GM18519 (cell line): Measurements from ENCODE around the gene TCP10L.
"Not testable (repeated sequence)": the region's sequence is repeated elsewhere in the genome, so short reads cannot be mapped to it uniquely, and the experiment has no call there.

Experiments used
- ATAC-seq: cut with Tn5 transposase; IDR thresholded peaks from one replicate; pipeline ENCODE4 v1.9.1; 2021; ENCODE audit warnings: mild to moderate bottlenecking, moderate library complexity; ENCODE audit not compliant: unreplicated experiment, low FRiP score

TCP10L gene

DNA sequence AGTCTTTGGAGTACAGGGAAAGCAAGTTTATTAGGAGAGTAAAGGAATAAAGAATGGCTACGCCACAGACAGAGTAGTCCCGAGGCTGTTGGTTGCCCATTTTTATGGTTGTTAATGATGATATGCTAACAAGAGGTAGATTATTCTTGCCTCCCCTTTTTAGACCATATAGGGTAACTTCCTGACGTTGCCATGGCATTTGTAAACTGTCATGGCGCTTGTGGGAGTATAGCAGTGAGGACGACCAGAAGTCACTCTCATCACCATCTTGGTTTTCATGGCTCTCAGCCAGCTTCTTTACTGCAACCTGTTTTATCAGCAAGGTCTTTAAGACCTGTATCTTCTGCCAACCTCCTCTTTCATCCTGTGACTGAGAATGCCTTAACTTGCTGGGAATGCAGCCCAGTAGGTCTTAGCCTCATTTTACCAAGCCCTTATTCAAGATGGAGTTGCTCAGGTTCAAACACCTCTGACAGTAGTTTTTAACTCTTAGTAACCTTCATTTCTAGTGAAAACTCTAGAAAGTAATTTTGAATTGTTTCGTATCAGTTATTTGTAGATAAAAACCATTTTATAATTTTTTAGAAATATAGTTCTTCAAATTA is 26.2 kb downstream of the TCP10L start:
- ATAC-seq: no peak

DNA sequence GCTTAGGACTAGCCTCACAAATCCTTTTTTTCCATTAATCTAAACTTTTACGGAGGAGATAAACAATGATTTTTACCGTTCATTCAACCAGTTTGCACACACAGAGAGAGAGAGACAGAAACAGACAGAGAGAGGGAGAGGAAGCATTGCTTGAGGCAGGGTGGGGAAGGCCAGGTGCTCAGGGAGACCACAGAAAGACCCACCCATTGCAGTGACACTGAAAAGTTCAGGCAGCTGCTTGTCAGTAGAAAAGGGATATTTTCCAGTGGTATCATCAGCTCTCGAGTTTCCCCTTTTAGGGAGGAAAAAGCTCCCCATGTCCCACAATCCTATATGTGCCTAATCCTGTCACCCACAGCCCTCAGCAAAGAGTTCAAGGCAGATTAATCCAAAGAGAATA is 27.2 kb downstream of the TCP10L start:
- ATAC-seq: no peak

DNA sequence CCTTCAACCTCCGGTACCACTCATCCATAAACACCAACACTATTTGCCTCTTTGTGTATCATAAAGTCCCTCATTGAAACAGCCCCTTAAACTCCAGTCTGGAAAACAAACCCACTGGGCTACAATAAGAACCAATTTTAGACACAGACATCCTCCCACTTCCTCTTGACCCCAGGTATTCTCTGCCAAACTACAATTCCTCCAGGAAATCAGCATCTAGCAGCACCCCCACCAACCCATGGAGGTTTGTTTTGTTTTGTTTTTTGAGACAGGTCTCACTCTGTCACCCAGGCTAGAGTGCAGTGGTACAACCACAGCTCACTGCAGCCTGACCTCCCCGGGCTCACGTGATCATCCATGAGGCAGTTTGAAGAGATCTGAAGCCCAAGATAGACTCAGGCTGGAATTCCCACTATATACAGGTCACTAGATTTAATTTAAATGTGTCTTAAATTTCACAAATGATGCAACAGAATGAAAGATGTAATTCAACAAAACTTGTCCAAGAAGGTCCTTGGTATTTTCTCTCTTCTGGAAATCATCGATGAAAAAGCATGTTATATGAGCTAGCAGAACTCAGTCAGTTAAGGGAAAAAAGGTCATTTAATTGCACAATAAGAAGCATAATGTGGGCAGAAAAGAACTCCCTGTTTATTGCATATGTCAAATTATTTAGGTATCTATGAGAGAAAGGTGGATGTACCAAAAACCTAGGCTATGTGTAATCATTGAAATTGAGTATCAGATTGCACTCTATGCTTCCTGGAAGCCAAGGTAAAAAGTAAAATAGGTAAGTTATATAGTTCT is 30.3 kb downstream of the TCP10L start:
- no peak for ATAC-seq

DNA sequence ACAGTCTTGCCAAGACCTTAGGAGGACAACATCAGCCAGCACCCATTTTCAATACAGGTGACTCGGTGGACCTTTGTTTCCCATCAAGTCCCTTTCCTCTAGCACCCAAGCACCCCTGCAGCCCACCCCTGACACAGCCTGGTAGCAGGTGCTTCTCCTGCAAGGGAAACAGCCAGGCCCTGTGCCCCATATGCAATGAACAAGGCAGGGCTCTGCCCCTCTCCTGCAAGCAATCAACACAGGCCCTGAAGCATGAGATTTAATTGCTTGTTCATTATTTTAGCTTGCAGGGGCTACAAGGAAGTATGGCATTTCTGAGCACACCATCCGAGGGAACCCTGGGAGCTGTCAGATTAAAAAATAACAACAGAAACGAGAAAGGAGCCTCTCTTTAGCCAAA is 35.4 kb downstream of the TCP10L start:
- no peak for ATAC-seq

DNA sequence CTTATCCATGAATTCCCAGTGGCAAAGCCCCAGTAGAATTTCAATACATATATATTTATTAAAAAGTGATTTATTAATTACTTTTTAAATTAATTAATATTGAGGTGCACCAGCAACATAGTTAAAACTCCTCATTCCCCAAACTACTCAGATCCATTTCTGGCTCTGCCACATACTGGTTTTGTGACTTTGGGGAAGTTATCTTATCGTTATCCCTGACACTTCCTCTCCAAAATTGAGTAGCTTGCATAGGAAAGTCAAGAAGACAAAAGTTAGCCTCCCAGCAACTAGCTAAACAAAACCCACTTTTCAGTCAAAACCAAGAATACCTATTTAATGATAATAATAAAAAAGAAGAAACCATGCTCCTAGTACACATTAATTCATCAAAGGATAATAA is 35.9 kb downstream of the TCP10L start:
- ATAC-seq: no peak

DNA sequence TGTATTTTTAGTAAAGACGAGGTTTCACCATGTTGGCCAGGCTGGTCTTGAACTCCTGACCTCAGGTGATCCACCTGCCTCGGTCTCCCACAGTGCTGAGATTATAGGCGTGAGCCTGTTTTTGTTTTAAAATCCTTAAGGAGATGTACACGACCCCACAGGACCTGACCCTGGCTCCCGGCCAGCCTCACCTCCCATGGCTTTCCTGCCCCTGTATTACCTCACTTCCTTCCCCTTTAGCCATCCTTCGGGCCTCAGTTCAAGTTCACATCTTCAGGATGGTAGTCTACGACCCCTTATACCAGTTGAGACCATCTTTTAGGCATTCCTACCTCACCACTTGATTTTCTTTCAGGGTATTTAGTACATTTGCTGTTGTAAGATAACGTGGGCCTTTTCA is 36.3 kb downstream of the TCP10L start:
- no peak for ATAC-seq

DNA sequence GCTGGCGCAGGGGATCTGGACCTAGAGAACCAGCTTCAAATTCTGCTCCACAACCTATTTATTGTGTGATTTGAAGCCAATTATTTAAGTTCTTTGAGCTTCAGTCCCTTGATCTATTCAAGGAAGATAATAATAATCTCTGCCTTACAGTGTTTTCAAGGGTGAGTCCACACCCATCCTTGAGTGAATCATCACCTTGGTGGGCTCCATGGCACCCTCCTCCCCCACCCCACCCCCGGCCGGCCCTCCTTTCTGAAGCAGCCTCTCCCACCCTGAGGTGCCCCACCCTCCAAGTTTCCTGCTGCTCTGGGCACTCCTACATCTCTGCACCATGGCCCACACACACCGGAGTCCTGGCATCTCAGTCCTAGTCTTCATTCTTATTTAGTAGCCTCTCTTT is 38.3 kb downstream of the TCP10L start:
- no peak for ATAC-seq

DNA sequence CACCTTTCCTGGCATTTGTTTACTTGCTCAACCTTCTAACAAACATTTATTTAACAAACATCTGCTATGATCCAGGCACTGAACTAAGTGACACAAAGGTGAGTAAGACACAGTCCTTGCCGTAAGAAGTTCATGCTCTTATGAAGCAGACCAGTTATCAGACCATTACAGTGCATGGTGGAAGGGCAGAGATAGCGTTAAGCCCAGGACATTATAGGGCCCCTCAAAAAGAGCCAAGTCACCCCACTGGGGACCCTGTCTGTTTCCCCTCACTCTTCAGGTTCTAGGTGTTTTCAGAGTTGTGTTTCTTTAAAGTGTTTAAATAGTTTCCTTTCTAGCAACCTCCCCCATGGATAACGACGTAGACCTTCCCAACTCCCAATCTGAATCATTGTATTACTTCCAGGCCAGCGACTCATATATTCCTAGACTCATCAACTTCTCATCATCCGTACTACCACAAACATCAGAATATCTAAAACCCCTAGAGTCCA is 39.3 kb downstream of the TCP10L start:
- no peak for ATAC-seq

DNA sequence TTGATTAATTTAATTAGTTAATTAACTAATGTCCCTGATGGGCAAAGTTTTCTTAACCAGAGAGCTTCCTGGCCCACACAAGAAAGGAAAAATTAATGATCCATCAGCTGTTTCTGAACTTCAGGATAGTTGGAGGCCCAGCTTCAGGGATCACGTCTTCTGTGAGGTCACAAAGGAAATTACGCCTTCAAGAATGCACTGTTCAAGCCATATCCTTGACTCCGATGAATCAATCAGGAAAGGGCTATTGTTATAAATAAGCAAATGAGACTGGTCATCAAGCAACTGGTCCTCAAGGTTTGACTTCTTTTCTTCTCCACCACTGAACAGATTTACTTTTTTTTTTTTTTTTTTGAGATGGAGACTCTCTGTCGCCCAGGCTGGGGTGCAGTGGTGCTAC is 40.6 kb downstream of the TCP10L start:
- no peak for ATAC-seq

DNA sequence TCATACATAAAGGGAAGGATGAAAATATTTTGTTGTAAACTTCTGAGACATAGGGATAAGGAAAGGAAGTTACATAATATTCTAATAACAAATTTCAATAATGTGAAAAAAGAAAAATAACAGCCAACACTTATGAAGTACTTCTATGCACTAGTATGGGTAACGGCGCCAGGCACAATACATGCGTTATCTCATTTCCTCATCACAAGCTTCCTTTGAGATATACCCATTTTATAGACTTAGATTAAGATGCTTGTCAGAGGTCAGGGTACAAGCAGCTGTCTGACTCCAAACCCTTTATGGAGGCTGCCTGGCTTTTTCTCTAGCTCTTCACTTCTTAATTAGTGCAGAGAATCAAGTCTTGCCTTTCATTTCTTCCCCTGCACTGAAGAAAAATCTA is 41.3 kb downstream of the TCP10L start:
- no peak for ATAC-seq

DNA sequence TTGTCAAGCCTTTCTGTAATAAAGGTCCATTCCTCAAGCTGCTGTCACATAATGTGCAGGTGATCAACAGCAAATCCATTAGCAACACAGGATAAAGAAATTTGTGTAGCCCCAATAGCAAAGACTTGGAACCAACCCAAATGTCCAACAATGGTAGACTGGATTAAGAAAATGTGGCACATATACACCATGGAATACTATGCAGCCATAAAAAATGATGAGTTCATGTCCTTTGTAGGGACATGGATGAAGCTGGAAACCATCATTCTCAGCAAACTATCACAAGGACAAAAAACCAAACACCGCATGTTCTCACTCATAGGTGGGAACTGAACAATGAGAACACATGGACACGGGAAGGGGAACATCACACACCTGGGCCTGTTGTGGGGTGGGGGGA is 42.3 kb downstream of the TCP10L start:
- not testable (repeated sequence) for ATAC-seq

DNA sequence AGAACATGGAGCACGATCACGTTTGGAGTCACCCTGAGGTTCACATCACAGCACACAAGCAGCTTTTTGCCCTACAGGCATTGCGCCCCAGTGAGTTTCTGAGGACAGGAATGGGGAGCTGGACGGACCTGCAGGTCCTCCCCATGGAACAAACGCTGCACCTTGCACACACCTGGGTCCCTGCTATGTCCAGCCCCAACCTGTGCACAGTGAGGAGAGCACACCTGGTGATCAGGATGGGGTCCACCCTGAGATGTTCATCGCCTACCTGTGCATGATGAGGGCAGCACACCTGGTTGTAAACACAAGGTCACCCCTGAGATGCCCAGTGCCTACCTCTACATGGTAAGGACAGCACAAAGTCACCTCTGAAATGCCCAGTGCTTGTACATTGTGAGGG is 45.9 kb downstream of the TCP10L start:
- ATAC-seq: no peak

DNA sequence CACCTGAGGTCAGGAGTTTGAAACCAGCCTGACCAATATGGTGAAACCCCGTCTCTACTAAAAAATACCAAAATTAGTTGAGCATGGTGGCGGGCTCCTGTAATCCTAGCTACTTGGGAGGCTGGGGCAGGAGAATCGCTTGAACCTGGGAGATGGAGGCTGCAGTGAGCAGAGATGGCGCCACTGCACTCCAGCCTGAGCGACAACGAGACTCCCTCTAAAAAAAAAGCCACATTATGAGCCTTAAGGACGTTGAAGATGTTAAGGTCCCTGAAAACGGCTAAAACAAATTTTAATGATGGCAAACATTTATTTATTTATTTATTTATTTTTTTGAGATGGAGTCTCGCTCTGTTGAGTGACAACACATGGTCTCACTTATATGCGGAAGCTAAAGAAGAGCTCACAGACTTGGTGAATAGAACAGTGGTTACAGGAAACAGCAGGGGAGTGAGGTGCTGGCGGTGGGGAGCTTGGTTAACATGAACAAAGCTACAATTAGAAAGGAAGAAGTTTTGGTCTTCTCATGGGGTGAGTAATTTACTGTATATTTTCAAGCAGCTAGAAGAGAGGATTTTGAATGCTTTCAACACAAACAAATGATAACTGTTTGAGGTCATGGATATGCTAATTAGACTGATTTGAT is 47.1 kb downstream of the TCP10L start:
- no peak for ATAC-seq

DNA sequence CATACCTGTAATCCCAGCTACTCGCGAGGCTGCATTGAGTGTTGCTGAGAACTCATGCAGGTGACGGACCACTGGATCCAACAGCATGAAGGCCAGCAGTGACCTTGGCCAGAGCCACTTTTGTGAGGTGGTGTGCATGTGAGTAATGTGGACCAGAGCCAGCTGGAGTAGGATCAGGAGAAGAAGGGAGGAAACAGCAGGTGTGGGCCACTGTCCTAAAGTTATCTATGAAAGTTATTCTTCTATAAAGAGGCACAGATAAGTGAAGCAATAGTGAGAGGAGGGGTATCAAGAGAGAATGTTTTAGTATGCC is 47.8 kb downstream of the TCP10L start:
- no peak for ATAC-seq

DNA sequence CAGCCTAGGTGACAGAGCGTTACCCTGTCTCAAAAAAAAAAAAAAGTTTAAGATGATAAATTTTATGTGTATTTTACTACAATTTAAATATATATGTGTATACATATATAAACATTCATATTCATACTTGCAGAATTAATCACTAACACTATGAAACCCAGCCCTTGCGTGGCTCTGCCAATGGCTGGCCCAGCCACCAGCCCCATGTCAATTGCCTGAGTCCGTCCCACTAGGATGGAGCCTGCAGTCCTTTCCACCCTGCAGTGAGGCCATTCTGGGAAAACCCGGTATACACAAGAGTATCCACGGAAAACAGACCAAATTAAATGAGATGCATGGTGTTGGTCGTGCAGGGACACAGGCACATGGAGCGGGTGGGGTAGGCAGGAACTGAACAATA is 49.7 kb downstream of the TCP10L start:
- ATAC-seq: no peak

DNA sequence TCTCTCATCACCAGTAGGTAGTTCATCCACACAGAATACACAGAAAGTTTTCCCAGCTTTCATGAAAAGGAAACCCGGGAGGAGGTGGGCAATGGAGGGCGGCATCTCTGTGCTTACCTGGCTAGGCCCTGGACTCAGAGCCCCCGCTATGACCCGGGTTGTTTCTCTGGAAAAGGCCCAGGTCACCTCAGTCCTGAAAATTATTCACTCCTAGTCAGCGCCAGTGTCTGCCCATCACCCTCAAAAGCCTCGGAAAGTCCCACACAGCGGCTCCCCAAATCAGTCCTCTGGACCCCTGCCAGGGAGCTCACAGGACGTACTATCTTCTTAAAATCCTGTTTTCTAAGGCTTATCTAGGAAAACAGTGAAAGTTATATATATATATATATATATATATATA is 51.2 kb downstream of the TCP10L start:
- ATAC-seq: no peak

DNA sequence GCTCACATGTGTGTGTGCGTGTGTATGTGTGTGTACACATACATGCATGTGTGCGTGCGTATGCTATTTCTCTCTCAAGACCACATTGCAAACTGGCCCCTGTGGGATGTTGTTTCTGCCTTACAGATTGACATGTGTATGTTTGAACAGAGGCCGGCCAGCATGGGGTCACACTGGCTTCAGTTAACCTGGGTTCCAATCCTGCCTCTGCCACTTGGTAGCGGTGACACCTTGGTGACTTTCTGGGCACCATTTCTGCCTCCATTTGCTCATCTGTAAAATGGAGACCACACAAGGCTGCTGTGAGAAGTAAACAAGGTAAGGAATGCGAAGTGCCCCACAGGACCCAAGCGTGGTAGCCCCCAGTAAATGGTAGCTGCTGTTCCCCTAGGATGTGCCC is 51.7 kb downstream of the TCP10L start:
- no peak for ATAC-seq

DNA sequence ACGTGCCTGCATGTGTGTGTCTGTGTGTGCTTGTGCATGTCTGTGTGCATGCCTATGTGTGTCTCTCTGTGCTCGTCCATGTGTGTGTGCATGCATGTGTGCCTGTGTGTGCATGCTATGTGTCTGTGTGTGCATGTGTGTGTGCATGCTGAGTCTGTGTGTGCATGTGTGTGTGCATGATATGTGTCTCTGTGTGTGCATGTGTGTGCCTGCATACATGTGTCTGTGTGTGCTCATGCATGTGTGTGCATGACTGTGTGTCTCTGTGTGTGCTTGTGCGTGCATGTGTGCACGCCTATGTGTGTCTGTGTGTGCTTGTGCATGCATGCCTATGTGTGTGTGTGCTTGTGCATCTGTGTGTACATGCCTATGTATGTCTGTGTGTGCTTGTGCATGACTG is 52.3 kb downstream of the TCP10L start:
- no peak for ATAC-seq

DNA sequence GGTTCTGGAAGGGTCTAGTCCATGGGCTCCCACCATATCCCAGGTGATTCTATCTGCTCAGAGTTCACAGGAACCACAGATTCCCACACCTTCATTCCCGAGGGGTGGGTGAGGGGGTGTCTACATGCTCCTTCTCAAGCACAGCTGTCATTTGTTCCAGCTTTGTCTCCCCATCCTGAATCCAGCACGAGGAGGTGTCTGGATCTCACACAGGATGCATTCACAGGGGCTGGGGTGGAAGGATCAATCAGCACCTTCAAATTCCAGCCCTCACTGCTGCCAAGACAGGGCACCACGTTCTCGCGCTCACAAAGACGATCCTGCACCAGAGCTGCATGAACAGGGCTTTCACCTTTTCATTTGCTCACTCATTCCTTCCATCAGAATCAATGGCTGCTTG is 52.7 kb downstream of the TCP10L start:
- ATAC-seq: no peak

DNA sequence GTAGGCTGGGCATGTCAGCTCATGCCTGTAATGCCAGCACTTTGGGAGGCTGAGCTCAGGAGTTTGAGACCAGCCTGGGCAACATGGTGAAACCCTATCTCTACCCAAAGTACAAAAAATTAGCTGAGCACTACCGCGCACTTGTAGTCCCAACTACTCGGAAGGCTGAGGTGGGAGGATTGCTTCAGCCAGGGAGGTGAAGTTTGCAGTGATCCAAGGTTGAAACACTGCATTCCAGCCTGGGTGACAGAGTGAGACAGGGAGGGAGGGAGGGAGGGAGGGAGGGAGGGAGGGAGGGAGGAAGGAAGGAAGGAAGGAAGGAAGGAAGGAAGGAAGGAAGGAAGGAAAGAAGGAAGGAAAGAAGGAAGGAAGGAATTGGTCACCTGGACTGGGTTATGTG is 53.8 kb downstream of the TCP10L start:
- not testable (repeated sequence) for ATAC-seq

DNA sequence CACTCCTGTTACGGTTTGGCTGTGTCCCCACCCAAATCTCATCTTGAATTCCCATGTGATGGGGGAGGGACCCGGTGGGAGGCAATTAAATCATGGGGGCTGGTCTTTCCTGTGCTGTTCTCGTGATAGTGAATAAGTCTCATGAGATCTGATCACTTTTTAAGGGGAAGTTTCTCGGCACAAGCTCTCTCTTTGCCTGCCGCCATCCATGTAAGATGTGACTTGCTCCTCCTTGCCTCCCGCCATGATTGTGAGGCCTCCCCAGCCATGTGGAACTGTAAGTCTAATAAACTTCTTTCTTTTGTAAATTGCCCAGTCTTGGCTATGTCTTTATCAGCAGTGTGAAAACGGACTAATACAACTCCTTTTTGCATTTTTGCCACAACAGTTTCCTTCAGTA is 54.5 kb downstream of the TCP10L start:
- ATAC-seq: not testable (repeated sequence)

DNA sequence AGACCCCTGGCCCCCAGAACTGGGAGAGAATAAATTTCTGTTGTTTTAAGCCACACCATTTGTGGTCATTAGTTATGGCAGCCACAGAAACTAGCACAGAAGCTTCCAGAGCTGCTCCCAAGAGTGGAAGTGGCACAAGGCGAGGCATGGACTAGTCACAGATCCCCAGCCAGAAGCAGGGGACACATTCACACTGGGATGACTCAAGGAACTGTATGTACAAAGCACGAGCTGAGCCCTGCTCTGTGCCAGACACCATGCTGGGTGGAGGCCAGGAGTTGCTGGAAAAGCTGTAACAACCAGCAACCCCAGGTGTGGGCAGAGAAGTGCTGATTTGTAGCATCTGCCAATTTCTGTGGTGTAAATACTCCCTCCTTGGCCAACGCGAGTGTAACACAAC is 55.6 kb downstream of the TCP10L start:
- ATAC-seq: no peak
